ENCODE measurements around the gene C5orf63. TPM values are rescaled to one million over a fixed set of nuclear protein-coding genes. Genes with fewer than 3 reads are reported as not detected.

The C5orf63 gene
- total and polyA plus RNA-seq, 2 of the 8 experiments (the other 6 are each of a cell fraction or from before 2014, with no cell fraction given) = 0.67 to 0.71 TPM

- Histone ChIP-seq H3K4me2 (ENCODE audit: insufficient read depth in 1 of 2, low read depth in 2 of 2, low read length in 2 of 2) (no peak overlapping the region), H3K56ac (replicated peaks; ENCODE audit: insufficient read length, low read depth, low read length) (no peak overlapping the region), H3K18ac (ENCODE audit: extremely low read depth, low read length) (no peak overlapping the region), H3K9me3 (ENCODE audit: insufficient read depth in 2 of 2, low read depth in 1 of 2, low read length in 1 of 2) (no peaks in the 10 kb centered on the region), H3K9ac (replicated peaks in 1 of 4; ENCODE audit: extremely low read depth in 1 of 4, low read depth in 3 of 4, low read length in 3 of 4) (no peak overlapping the region), H3K36me3 (ENCODE audit: control insufficient read depth in 2 of 4, insufficient read depth in 4 of 4, low read length in 3 of 4) (no peaks in the 10 kb centered on the region), H3K27me3 (replicated peaks in 1 of 4; ENCODE audit: control insufficient read depth in 3 of 4, extremely low read depth in 1 of 4, insufficient read depth in 3 of 4, low read length in 3 of 4) (no peaks in the 10 kb centered on the region), H3K27ac (ENCODE audit: low read depth, low read length) (no peak overlapping the region), H2AK5ac (ENCODE audit: low read depth, low read length) (no peak overlapping the region), H2BK15ac (ENCODE audit: low read length) (no peak overlapping the region), H3K14ac (ENCODE audit: insufficient read length) (no peak overlapping the region), H3K23me2 (ENCODE audit: low read depth, low read length) (no peaks in the 10 kb centered on the region), H2BK120ac (replicated peaks; ENCODE audit: low read depth, low read length) (no peak overlapping the region), H2BK5ac (ENCODE audit: low read depth, low read length) (no peak overlapping the region), H2BK12ac (ENCODE audit: low read depth, low read length) (no peak overlapping the region), H3K23ac (ENCODE audit: insufficient read length) (no peak overlapping the region), H2BK20ac (ENCODE audit: low read length) (no peak overlapping the region), H3K4me3 (ENCODE audit: extremely low read depth in 1 of 4, insufficient read depth in 2 of 4, low read depth in 3 of 4, low read length in 4 of 4) (no peak overlapping the region), H3K79me1 (ENCODE audit: low read depth, low read length) (no peaks in the 10 kb centered on the region), H4K5ac (ENCODE audit: insufficient read length, low read depth, low read length) (no peak overlapping the region), H3K4me1 (replicated peaks in 1 of 4; ENCODE audit: control insufficient read depth in 3 of 4, insufficient read depth in 4 of 4, low read length in 3 of 4) (no peaks in the 10 kb centered on the region), H3K79me2 (ENCODE audit: control insufficient read depth in 1 of 2, insufficient read depth in 2 of 2, low read length in 2 of 2) (no peaks in the 10 kb centered on the region), H4K20me1 (replicated peaks in 1 of 2; ENCODE audit: control insufficient read depth in 1 of 2, insufficient read depth in 2 of 2, low read length in 2 of 2) (no peaks in the 10 kb centered on the region), H3K4ac (replicated peaks; ENCODE audit: insufficient read length, low read depth, low read length) (no peak overlapping the region), H4K91ac (replicated peaks; ENCODE audit: insufficient read length, low read length) (no peak overlapping the region), H2AFZ (ENCODE audit: low read length) (no peak overlapping the region), H4K8ac (ENCODE audit: extremely low read depth, insufficient read depth, low read length) (no peak overlapping the region)
- WGBS, 2 experiments (ENCODE audit: extremely low coverage in 1 of 2, insufficient coverage in 1 of 2, insufficient read length in 1 of 2, insufficient replicate concordance in 2 of 2, low coverage in 1 of 2, low lambda C conversion rate in 2 of 2, missing lambda C conversion rate in 1 of 2) = 96% methylated on average over 1 of the region's 1 CpG; no CpG with 5 or more reads in 1 of the 2 experiments
- ChIA-PET POLR2A (ENCODE audit: partially characterized antibody) (no interaction called here), CTCF (ENCODE audit: partially characterized antibody) (no interaction called here)
- FAIRE-seq = no peak
- no peak for DNase-seq (ENCODE audit: low read depth in 1 of 2, low spot score in 2 of 2)
- TF ChIP-seq GABPA (IDR thresholded peaks at IDR 0.05; ENCODE audit: borderline replicate concordance, insufficient read depth, low read length) (no peak), TAF7 (optimal IDR thresholded peaks at IDR 0.05; ENCODE audit: borderline replicate concordance, low read depth, low read length) (no peak), CBX5 (IDR thresholded peaks at IDR 0.05; ENCODE audit: low read depth, low read length) (no peak)
Observed at GRCh38 chr5:127061537-127061936, 11.8 kb downstream of the C5orf63 start.

Data from H1 (cell line).